Keratinocyte (primary cell): Measurements from ENCODE around the gene THRB. TPM values are rescaled to one million over a fixed set of nuclear protein-coding genes. Genes with fewer than 3 reads are reported as not detected.

Experiments
- DNase-seq: peaks from one replicate; pipeline ENCODE4 v3.0.0-alpha.2; 2011; ENCODE audit warnings: low read depth, missing footprints, low spot score
- FAIRE-seq: peaks from 2 replicates; lab custom pipeline; 2011; peaks lifted over from hg19 to GRCh38; lab: Jason Lieb, UNC
- H2AFZ ChIP-seq: 2 replicates; pipeline ENCODE4 v1.6.0; 2012; ENCODE audit warnings: low read length, control low read depth, inconsistent platforms; ENCODE audit not compliant: control insufficient read depth
- H3K27ac ChIP-seq: 2 replicates; pipeline ENCODE4 v1.5.1; 2011; ENCODE audit warnings: low read length; ENCODE audit not compliant: control insufficient read depth, insufficient read depth
- H3K27me3 ChIP-seq: 3 replicates; pipeline ENCODE4 v1.6.0; 2011; ENCODE audit warnings: low read length; ENCODE audit not compliant: control insufficient read depth, insufficient read depth; ENCODE audit errors: extremely low read depth
- H3K36me3 ChIP-seq, 2 experiments: 2 replicates in 1 of 2; 3 replicates in 1 of 2; pipeline ENCODE4 v1.5.1; 2011; ENCODE audit warnings: low read length in 2 of 2, mild to moderate bottlenecking in 1 of 2; ENCODE audit not compliant: control insufficient read depth in 2 of 2, insufficient read depth in 2 of 2; ENCODE audit errors: extremely low read depth in 1 of 2
- H3K4me1 ChIP-seq: 3 replicates; pipeline ENCODE4 v1.5.1; 2011; ENCODE audit warnings: low read length; ENCODE audit not compliant: control insufficient read depth, insufficient read depth; ENCODE audit errors: extremely low read depth
- H3K4me2 ChIP-seq: 3 replicates; pipeline ENCODE4 v1.6.0; 2011; ENCODE audit warnings: low read depth, low read length; ENCODE audit not compliant: control insufficient read depth, insufficient read depth; ENCODE audit errors: extremely low read depth
- H3K4me3 ChIP-seq, 3 experiments: fragments of 200-600 bp in 1 of 3; sonication (generic) in 1 of 3; 2 replicates in 2 of 3; 3 replicates in 1 of 3; pipeline ENCODE4 v1.5.1; 2011 to 2016; ENCODE audit warnings: low read length in 3 of 3, mild to moderate bottlenecking in 3 of 3, control low read depth in 2 of 3, inconsistent platforms in 1 of 3, low read depth in 1 of 3, mixed read lengths in 1 of 3, mixed run types in 1 of 3, moderate library complexity in 1 of 3; ENCODE audit not compliant: control insufficient read depth in 2 of 3, insufficient read depth in 2 of 3; ENCODE audit errors: extremely low read depth in 1 of 3
- H3K79me2 ChIP-seq: 2 replicates; pipeline ENCODE4 v1.6.0; 2012; ENCODE audit warnings: low read length; ENCODE audit not compliant: control insufficient read depth, insufficient read depth
- H3K9ac ChIP-seq: 3 replicates; pipeline ENCODE4 v1.6.0; 2011; ENCODE audit warnings: low read length; ENCODE audit not compliant: control insufficient read depth, insufficient read depth; ENCODE audit errors: extremely low read depth
- H3K9me1 ChIP-seq: 3 replicates; pipeline ENCODE4 v1.6.0; 2011; ENCODE audit warnings: low read length; ENCODE audit not compliant: control insufficient read depth, insufficient read depth; ENCODE audit errors: extremely low read depth
- H3K9me3 ChIP-seq: 2 replicates; pipeline ENCODE4 v1.5.1; 2012; ENCODE audit warnings: low read depth, low read length; ENCODE audit not compliant: control insufficient read depth
- H4K20me1 ChIP-seq: 3 replicates; pipeline ENCODE4 v1.6.0; 2011; ENCODE audit warnings: low read length; ENCODE audit not compliant: control insufficient read depth, insufficient read depth; ENCODE audit errors: extremely low read depth
- CTCF ChIP-seq, 3 experiments: IDR thresholded peaks in 1 of 3; conservative IDR thresholded peaks in 1 of 3; optimal IDR thresholded peaks in 1 of 3; 2 replicates in 2 of 3; 3 replicates in 1 of 3; pipeline versions ENCODE3 to v1.5.1; 2011; ENCODE audit warnings: low read length in 3 of 3, mild to moderate bottlenecking in 3 of 3, moderate library complexity in 2 of 3, control low read depth in 1 of 3, inconsistent platforms in 1 of 3; ENCODE audit not compliant: insufficient read depth in 2 of 3; ENCODE audit errors: extremely low read depth in 1 of 3
- EZH2 ChIP-seq: IDR thresholded peaks from one replicate; pipeline ENCODE4 v1.6.1; 2012; ENCODE audit warnings: inconsistent platforms, mild to moderate bottlenecking, low read length, moderate library complexity
- dilution Hi-C: fragments of 300-500 bp; cut with MboI; formaldehyde crosslinking; loops from one replicate; pipeline ENCODE4 v1.7.0; 2020; ENCODE audit warnings: low sequenced_read_pairs; ENCODE audit not compliant: extremely low pct_ligation_motif_present
- polyA plus RNA-seq, 5 experiments: library from polyadenylated mRNA; depleted of rRNA in 3 of 5; stranded (reverse) in 3 of 5; stranded (forward) in 1 of 5; unstranded in 1 of 5; fragments of >200 nt; gene quantifications; 1 replicate in 1 of 5; 2 replicates in 3 of 5; 3 replicates in 1 of 5; pipeline versions ENCODE4 v1.2.1 to v1.2.3, GENCODE V29; 2011 to 2012; ENCODE audit warnings: missing spikeins in 2 of 5, low read depth in 1 of 5, low replicate concordance in 1 of 5

THRB gene
- polyA plus RNA-seq, 1 donor (not counting 4 experiments of a cell fraction or from before 2014, with no cell fraction given), result 2.6 TPM

GRCh38 chr3:24340966-24341365 lies 153.7 kb downstream of the THRB start:
- dilution Hi-C loops, result no loop called here
- FAIRE-seq (no peak), DNase-seq (no peak)
- Histone ChIP-seq H3K36me3 (no peaks in the 10 kb centered on the region), H3K4me2 (no peak overlapping the region), H3K9me3 (no peaks in the 10 kb centered on the region), H4K20me1 (no peaks in the 10 kb centered on the region), H3K79me2 (no peaks in the 10 kb centered on the region), H3K27me3 (no peaks in the 10 kb centered on the region), H3K4me1 (no peaks in the 10 kb centered on the region), H3K9ac (no peak overlapping the region), H3K9me1 (no peaks in the 10 kb centered on the region), H3K4me3 (no peak overlapping the region), H2AFZ (no peak overlapping the region), H3K27ac (no peak overlapping the region)
- no peak for TF ChIP-seq EZH2
- no peak for TF ChIP-seq CTCF (optimal IDR thresholded peaks at IDR 0.05 in 1 of 3, IDR thresholded peaks at IDR 0.05 in 1 of 3, conservative IDR thresholded peaks at IDR 0.05 in 1 of 3; ENCODE audit: extremely low read depth in 1 of 3, insufficient read depth in 2 of 3, low read length in 3 of 3)

- H3K4me1 ChIP-seq, result no peaks in the 10 kb centered on the region
- no peak overlapping the region for H3K9ac ChIP-seq
- H3K4me3 ChIP-seq, result no peak overlapping the region
- H3K4me2 ChIP-seq, result no peak overlapping the region
- H3K27ac ChIP-seq, result no peak overlapping the region
- TF ChIP-seq CTCF (optimal IDR thresholded peaks at IDR 0.05 in 1 of 3, IDR thresholded peaks at IDR 0.05 in 1 of 3, conservative IDR thresholded peaks at IDR 0.05 in 1 of 3; ENCODE audit: extremely low read depth in 1 of 3, insufficient read depth in 2 of 3, low read length in 3 of 3) (no peak), EZH2 (no peak)
- FAIRE-seq (no peak), DNase-seq (no peak)
- H2AFZ ChIP-seq, result no peak overlapping the region
- dilution Hi-C loops, result no loop called here
- no peaks in the 10 kb centered on the region for H3K27me3 ChIP-seq
- no peaks in the 10 kb centered on the region for H3K9me3 ChIP-seq
- H4K20me1 ChIP-seq, result no peaks in the 10 kb centered on the region
- H3K9me1 ChIP-seq, result no peaks in the 10 kb centered on the region
- no peaks in the 10 kb centered on the region for H3K79me2 ChIP-seq
- H3K36me3 ChIP-seq, result no peaks in the 10 kb centered on the region
These were observed 154.5 kb downstream of the THRB start for GRCh38 chr3:24340161-24340560.
